ENCODE results near the gene BBS4.

BBS4 gene

GRCh38 chr15:72764656-72765055 is 78.6 kb downstream of the BBS4 start:
- no peak for DNase-seq (ENCODE audit: low read depth)

- DNase-seq (ENCODE audit: low read depth) = no peak
These were observed 80.0 kb downstream of the BBS4 start for GRCh38 chr15:72766025-72766424.

GRCh38 chr15:72766780-72767179 is 80.8 kb downstream of the BBS4 start:
- no peak for DNase-seq (ENCODE audit: low read depth)

- no peak for DNase-seq (ENCODE audit: low read depth)
These were observed 84.8 kb downstream of the BBS4 start for GRCh38 chr15:72770673-72771328.

GRCh38 chr15:72771329-72771725 is 85.3 kb downstream of the BBS4 start:
- no peak for DNase-seq (ENCODE audit: low read depth)

- no peak for DNase-seq (ENCODE audit: low read depth)
These were observed 88.8 kb downstream of the BBS4 start for GRCh38 chr15:72774696-72775383.

GRCh38 chr15:72778796-72779195 is 92.8 kb downstream of the BBS4 start:
- DNase-seq (ENCODE audit: low read depth) = no peak

- DNase-seq (ENCODE audit: low read depth) = no peak
These were observed 95.6 kb downstream of the BBS4 start for GRCh38 chr15:72781631-72782030.

- no peak for DNase-seq (ENCODE audit: low read depth)
These were observed 96.4 kb downstream of the BBS4 start for GRCh38 chr15:72782274-72783003.

GRCh38 chr15:72783004-72783639 is 97.1 kb downstream of the BBS4 start:
- DNase-seq (ENCODE audit: low read depth) = peak; percentile 66

- DNase-seq (ENCODE audit: low read depth) = peak; percentile 95
These were observed 97.8 kb downstream of the BBS4 start, which contains the start of gene ADPGK for GRCh38 chr15:72783640-72784455. Gene ADPGK, minus strand, starts transcription at chr15:72783758. Its CDS starts 67 bp downstream, at chr15:72783691.

GRCh38 chr15:72784456-72784876 is 98.5 kb downstream of the BBS4 start:
- DNase-seq (ENCODE audit: low read depth) = no peak

- peak; percentile 60 for DNase-seq (ENCODE audit: low read depth)
These were observed 99.4 kb downstream of the BBS4 start for GRCh38 chr15:72785432-72785831.

GRCh38 chr15:72785841-72786240 is 99.8 kb downstream of the BBS4 start:
- DNase-seq (ENCODE audit: low read depth) = no peak

GRCh38 chr15:72786242-72786641 is 100.2 kb downstream of the BBS4 start:
- DNase-seq (ENCODE audit: low read depth) = no peak

GRCh38 chr15:72786676-72787345 is 100.8 kb downstream of the BBS4 start:
- DNase-seq (ENCODE audit: low read depth) = no peak

GRCh38 chr15:72787526-72787925 is 101.5 kb downstream of the BBS4 start:
- DNase-seq (ENCODE audit: low read depth) = no peak
